T-cell (primary cell): ENCODE data around the gene AFF1. TPM values are rescaled to one million over a fixed set of nuclear protein-coding genes. Genes with fewer than 3 reads are reported as not detected.

Source experiments
- ATAC-seq, 4 experiments: fragments of 200-7000 bp in 3 of 4; fragments of 150-1000 bp in 1 of 4; cut with Tn5 transposase; replicated peaks in 1 of 4; 1 replicate in 3 of 4; 2 replicates in 1 of 4; pipeline ENCODE4 v1.10.0; 2021; ENCODE audit warnings: moderate library complexity in 3 of 4, mild to moderate bottlenecking in 2 of 4, moderate number of reproducible peaks in 1 of 4
- CTCF ChIA-PET, 2 donors: fragments of 300-600 bp; sonication (Branson Sonifier 250); formaldehyde crosslinking; loops; one replicate each; lab custom pipeline; 2022; ENCODE audit warnings: antibody characterized with exemption in 2 of 2; lab: Charles Lee
- POLR2A ChIA-PET, 2 donors: fragments of 300-600 bp; sonication (Branson Sonifier 250); formaldehyde crosslinking; loops; one replicate each; lab custom pipeline; 2022; ENCODE audit warnings: antibody characterized with exemption in 2 of 2; lab: Charles Lee
- DNase-seq, 35 experiments: peaks; one replicate each; pipeline versions ENCODE4 v3.0.0 to v3.0.0-alpha.2; 2013 to 2023
- H3K27ac ChIP-seq: one replicate; pipeline ENCODE4 v1.5.1; 2013; ENCODE audit warnings: low read length
- H3K27me3 ChIP-seq, 2 experiments: replicated peaks in 1 of 2; 1 replicate in 1 of 2; 2 replicates in 1 of 2; pipeline versions ENCODE4 v1.6.1 to v1.7.0; 2013; ENCODE audit warnings: low read length in 1 of 2, mixed read lengths in 1 of 2; ENCODE audit not compliant: control insufficient read depth in 2 of 2, insufficient read depth in 2 of 2; ENCODE audit errors: extremely low read depth in 1 of 2
- H3K36me3 ChIP-seq, 2 donors: 1 replicate in 1 of 2; 2 replicates in 1 of 2; pipeline versions ENCODE4 v1.6.1 to v1.7.0; 2013; ENCODE audit warnings: low read length in 1 of 2; ENCODE audit not compliant: control insufficient read depth in 2 of 2, insufficient read depth in 1 of 2; ENCODE audit errors: extremely low read depth in 1 of 2
- H3K4me1 ChIP-seq, 2 experiments: 1 replicate in 1 of 2; 2 replicates in 1 of 2; pipeline versions ENCODE4 v1.6.1 to v1.7.0; 2013; ENCODE audit warnings: low read length in 2 of 2, mixed read lengths in 1 of 2; ENCODE audit not compliant: insufficient read depth in 2 of 2, control insufficient read depth in 1 of 2; ENCODE audit errors: extremely low read depth in 1 of 2
- H3K4me3 ChIP-seq, 2 donors: 1 replicate in 1 of 2; 2 replicates in 1 of 2; pipeline versions ENCODE4 v1.5.1 to v1.7.0; 2013; ENCODE audit warnings: mild to moderate bottlenecking in 2 of 2, low read length in 1 of 2, moderate library complexity in 1 of 2; ENCODE audit not compliant: control insufficient read depth in 1 of 2; ENCODE audit errors: extremely low read depth in 1 of 2
- H3K9me3 ChIP-seq: 2 replicates; pipeline ENCODE4 v1.7.0; 2013
- H3K27ac Mint-ChIP-seq, 2 donors: one replicate each; pipeline ENCODE4 v1.8.0; 2020 to 2021; ENCODE audit warnings: mild to moderate bottlenecking in 2 of 2, mixed read lengths in 2 of 2
- H3K27me3 Mint-ChIP-seq, 2 donors: one replicate each; pipeline ENCODE4 v1.8.0; 2021 to 2022; ENCODE audit warnings: mixed read lengths in 2 of 2
- H3K36me3 Mint-ChIP-seq: one replicate; pipeline ENCODE4 v1.8.0; 2021; ENCODE audit warnings: mixed read lengths
- H3K4me1 Mint-ChIP-seq, 3 donors: one replicate each; pipeline ENCODE4 v1.8.0; 2020 to 2022; ENCODE audit warnings: mixed read lengths in 3 of 3, mild to moderate bottlenecking in 1 of 3
- H3K4me3 Mint-ChIP-seq, 3 donors: one replicate each; pipeline ENCODE4 v1.8.0; 2020 to 2022; ENCODE audit warnings: mild to moderate bottlenecking in 3 of 3, mixed read lengths in 3 of 3, moderate library complexity in 3 of 3
- H3K9me3 Mint-ChIP-seq, 3 donors: one replicate each; pipeline ENCODE4 v1.8.0; 2020 to 2022; ENCODE audit warnings: mixed read lengths in 3 of 3
- WGBS: methylation state at CpG from one replicate; pipeline ENCODE4 v1.1.5; 2013; ENCODE audit warnings: missing lambda C conversion rate; ENCODE audit not compliant: insufficient coverage; 5-methylcytosine and 5-hydroxymethylcytosine counted together
- total RNA-seq, 35 experiments: library from RNA in 6 of 35; stranded (reverse) in 6 of 35; fragments of 120-200 nt in 1 of 35; gene quantifications; one replicate each; pipeline versions ENCODE4 v1.2.1 to v1.2.4 and lab custom pipeline; 2013 to 2026

The AFF1 gene
- total RNA-seq, 5 donors from 2014 or later (not counting 1 experiment from before 2014, with no cell fraction given): 65.3 to 112 (median 93.4) TPM

DNA sequence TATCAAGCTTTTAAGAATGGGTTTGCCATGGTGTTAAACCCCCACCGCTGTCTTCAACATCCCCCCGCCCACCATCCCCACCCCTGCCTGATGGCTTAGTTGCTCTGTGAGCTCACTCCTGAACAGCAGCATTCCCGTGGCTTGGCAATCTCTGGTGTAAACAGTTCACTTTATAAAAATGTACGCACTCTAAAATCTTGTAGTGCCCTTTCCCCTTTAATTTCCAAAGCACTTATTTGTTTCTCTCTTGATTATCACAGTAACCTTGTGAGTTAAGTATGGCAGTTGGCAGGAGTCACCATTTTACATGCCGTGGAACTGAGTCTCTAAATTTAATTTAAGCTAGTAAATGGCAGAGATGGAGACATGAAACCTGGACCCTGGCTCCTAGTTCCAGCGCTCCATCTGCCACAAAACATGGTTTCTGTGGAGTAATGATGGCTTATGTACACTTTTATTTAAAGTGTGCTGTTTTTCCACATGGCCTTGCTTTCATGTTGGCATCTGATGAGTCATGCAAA, 123.1 kb downstream of the AFF1 start:
- peaks cover 0 to 3% (median 0%) of the 10 kb centered on the region in 3 donors for H3K9me3 Mint-ChIP-seq
- Histone ChIP-seq H3K4me1 (peaks cover 5 to 12% of the 10 kb centered on the region in 2 experiments), H3K36me3 (peaks cover 3 to 4% of the 10 kb centered on the region in 2 donors), H3K27me3 (no peaks in the 10 kb centered on the region), H3K27ac (no peak overlapping the region), H3K9me3 (no peaks in the 10 kb centered on the region), H3K4me3 (no peak overlapping the region)
- ChIA-PET POLR2A (interaction anchor here in 1 of 2 donors (0.6 kb wide), 1 partner anchor 53 kb away, joined by 6 read pairs; no protein-coding TSS in a partner anchor), CTCF (interaction anchor here in 1 of 2 donors (1.1 to 1.3 kb wide), 2 partner anchors 26 to 136 kb away, joined by 3 to 4 read pairs; no protein-coding TSS in a partner anchor)
- peaks cover 75 to 77% (median 75%) of the 10 kb centered on the region in 3 donors for H3K4me1 Mint-ChIP-seq
- H3K4me3 Mint-ChIP-seq: no peak overlapping the region
- ATAC-seq: no peak
- peak overlapping the region; percentile 12 to 77 for H3K27ac Mint-ChIP-seq
- no peak for DNase-seq
- WGBS: 89% methylated on average over 1 of the region's 6 CpGs
- no peaks in the 10 kb centered on the region for H3K27me3 Mint-ChIP-seq
- H3K36me3 Mint-ChIP-seq: peaks cover 36% of the 10 kb centered on the region

DNA sequence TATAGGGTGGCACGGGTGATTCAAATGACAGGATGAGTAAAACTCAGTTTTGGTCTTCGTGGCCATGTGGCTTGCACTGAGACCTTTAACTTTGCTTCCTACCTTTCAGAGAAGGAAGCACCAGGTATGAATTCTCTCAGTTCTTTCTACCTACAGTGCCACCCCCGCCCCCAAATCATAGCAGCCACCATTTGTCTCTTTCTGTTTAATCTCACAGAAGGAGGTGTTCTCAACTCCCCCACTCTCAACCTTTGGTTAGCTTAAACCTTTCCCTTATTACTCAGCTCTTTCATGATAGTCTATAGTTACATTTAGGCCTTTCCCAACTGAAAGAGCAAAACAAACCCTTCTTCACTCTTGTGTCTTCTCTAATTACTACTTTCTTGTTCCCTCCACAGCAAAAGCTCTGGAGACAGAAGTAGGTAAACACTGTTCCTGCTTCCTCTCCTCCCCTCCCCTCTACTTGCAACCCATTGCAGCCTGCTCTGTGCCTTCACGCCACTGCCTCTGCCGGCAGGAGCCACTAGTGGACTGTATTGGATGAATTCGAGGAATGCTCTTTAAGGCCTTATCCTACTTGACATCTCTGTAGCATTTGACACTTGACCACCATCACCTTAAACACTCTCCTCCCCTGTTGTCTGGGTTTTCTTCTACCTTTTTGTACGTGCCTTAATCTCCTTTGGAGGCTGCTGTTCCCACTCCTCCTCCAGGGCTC, 123.7 kb downstream of the AFF1 start:
- Mint-ChIP-seq H3K4me1 (peaks cover 68 to 72% (median 71%) of the 10 kb centered on the region in 3 donors), H3K4me3 (peak overlapping the region in 1 of 3 donors; percentile 1), H3K27ac (peak overlapping the region; percentile 14 to 77), H3K27me3 (no peaks in the 10 kb centered on the region), H3K36me3 (peaks cover 32% of the 10 kb centered on the region), H3K9me3 (peaks cover 0 to 3% (median 0%) of the 10 kb centered on the region in 3 donors)
- ATAC-seq (peak in 3 of 4 experiments; percentile 63 to 79 (median 78)), DNase-seq (peak in 1 of 35 experiments; percentile 10)
- H3K4me1 ChIP-seq: peaks cover 5 to 12% of the 10 kb centered on the region in 2 experiments
- H3K36me3 ChIP-seq: peaks cover 3 to 4% of the 10 kb centered on the region in 2 donors
- no peak overlapping the region for H3K4me3 ChIP-seq
- H3K27me3 ChIP-seq: no peaks in the 10 kb centered on the region
- POLR2A ChIA-PET: interaction anchor here in 1 of 2 donors (0.6 kb wide), 1 partner anchor 54 kb away, joined by 6 read pairs; no protein-coding TSS in a partner anchor
- no peaks in the 10 kb centered on the region for H3K9me3 ChIP-seq
- CTCF ChIA-PET: interaction anchor here in 1 of 2 donors (1.3 kb wide), 1 partner anchor 27 kb away, joined by 3 read pairs; no protein-coding TSS in a partner anchor
- 52% methylated on average over 4 of the region's 7 CpGs for WGBS
- H3K27ac ChIP-seq: no peak overlapping the region

DNA sequence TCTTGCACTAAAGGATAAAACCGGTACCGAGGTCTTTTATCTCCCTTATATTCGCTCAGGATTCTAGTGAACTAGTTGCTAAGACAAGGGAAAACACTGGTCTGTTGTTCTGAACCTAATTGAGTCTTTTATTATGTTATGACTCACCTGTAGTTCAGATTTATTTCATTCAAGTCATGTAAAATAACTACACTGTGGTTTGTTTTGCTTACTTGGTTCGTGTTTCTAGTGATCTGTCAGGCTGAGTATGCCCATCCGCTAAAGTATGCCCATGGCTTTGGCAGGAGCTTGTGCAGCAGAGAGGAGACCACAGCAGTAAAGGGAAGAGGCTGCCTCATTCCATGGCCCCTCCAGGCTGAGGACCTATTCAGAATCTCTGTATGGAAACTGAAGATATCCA, 126.1 kb downstream of the AFF1 start:
- no peaks in the 10 kb centered on the region for H3K27me3 ChIP-seq
- Mint-ChIP-seq H3K27me3 (no peaks in the 10 kb centered on the region), H3K9me3 (peaks cover 0 to 3% (median 0%) of the 10 kb centered on the region in 3 donors), H3K4me3 (no peak overlapping the region), H3K36me3 (peaks cover 39% of the 10 kb centered on the region), H3K27ac (peak overlapping the region; percentile 22 to 53), H3K4me1 (peaks cover 58 to 70% (median 69%) of the 10 kb centered on the region in 3 donors)
- H3K27ac ChIP-seq: no peak overlapping the region
- ChIA-PET POLR2A (no interaction called here), CTCF (no interaction called here)
- H3K36me3 ChIP-seq: peaks cover 0 to 3% of the 10 kb centered on the region in 2 donors
- peak in 1 of 35 experiments; percentile 13 for DNase-seq
- H3K4me1 ChIP-seq: peaks cover 5 to 12% of the 10 kb centered on the region in 2 experiments
- WGBS: 27% methylated on average over 2 of the region's 5 CpGs
- no peak overlapping the region for H3K4me3 ChIP-seq
- no peaks in the 10 kb centered on the region for H3K9me3 ChIP-seq
- peak in 2 of 4 experiments; percentile 23 to 29 for ATAC-seq

DNA sequence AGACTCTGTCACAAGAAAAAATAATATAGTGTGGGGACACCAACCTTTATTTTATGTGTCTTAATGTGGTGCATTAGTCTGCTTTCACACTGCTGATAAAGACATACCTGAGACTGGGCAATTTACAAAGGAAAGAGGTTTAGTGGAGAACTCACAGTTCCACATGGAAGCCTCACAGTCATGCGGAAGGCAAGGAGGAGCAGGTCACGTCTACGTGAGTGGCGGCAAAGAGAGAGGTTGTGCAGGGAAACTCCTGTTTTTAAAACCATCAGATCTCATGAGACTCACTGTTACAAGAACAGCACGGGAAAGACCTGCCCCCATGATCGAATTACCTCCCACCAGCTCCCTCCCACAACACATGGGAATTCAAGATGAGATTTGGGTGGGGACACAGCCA, 130.2 kb downstream of the AFF1 start:
- CTCF ChIA-PET: no interaction called here
- H3K4me1 Mint-ChIP-seq: peaks cover 20 to 53% (median 52%) of the 10 kb centered on the region in 3 donors
- no peak overlapping the region for H3K27ac Mint-ChIP-seq

DNA sequence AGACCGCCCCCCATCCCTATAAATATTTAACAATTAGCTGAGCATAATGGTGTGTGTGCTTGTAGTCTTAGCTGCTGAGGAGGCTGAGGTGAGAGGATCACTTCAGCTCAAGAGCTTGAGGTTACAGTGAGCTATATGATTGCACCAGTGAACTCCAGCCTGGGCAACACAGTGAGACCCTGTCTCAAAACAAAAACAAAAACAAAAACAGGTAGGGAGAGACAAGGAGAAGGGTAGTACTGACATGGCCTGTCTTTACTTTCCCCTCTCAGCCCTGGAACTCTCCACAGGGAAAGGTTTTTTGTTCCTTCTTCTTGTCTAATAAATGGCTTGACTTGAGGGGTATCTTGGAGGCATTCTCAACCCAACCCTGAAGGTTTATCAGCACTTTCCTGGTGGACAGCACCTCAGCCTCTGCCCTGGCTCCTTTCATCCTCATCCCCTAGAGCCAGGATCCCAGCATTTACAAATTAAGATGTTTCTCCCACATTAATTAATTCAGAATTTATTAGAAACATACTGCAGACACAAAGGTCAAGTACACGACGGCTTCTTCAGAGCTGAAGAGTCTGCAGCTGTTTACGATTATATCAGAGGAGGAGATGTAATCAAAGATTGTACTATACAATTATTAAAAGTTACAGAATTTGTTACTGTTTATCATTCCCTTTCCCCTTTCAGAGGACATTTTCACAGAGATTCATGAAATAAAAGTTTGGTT, 131.8 kb downstream of the AFF1 start:
- ChIA-PET POLR2A (no interaction called here), CTCF (no interaction called here)
- Histone ChIP-seq H3K4me1 (no peaks in the 10 kb centered on the region), H3K36me3 (peaks cover 0 to 3% of the 10 kb centered on the region in 2 donors), H3K27ac (no peak overlapping the region), H3K4me3 (no peak overlapping the region), H3K9me3 (no peaks in the 10 kb centered on the region), H3K27me3 (no peaks in the 10 kb centered on the region)
- H3K4me1 Mint-ChIP-seq: peaks cover 20 to 49% (median 47%) of the 10 kb centered on the region in 3 donors
- peak overlapping the region in 1 of 2 donors; percentile 36 for H3K27ac Mint-ChIP-seq
- no peak overlapping the region for H3K4me3 Mint-ChIP-seq
- H3K36me3 Mint-ChIP-seq: peaks cover 28% of the 10 kb centered on the region
- WGBS: no CpG with 5 or more reads among the region's 4 CpGs
- DNase-seq: no peak
- ATAC-seq: no peak
- no peaks in the 10 kb centered on the region for H3K9me3 Mint-ChIP-seq
- no peaks in the 10 kb centered on the region for H3K27me3 Mint-ChIP-seq

More for the DNA sequence above, 130.2 kb downstream of the AFF1 start:
- WGBS: no CpG with 5 or more reads among the region's 6 CpGs
- Mint-ChIP-seq H3K36me3 (peaks cover 32% of the 10 kb centered on the region), H3K9me3 (no peaks in the 10 kb centered on the region), H3K27me3 (no peaks in the 10 kb centered on the region), H3K4me3 (no peak overlapping the region)
- ATAC-seq (no peak), DNase-seq (no peak)
- Histone ChIP-seq H3K4me1 (peaks cover 5 to 7% of the 10 kb centered on the region in 2 experiments), H3K4me3 (no peak overlapping the region), H3K9me3 (no peaks in the 10 kb centered on the region), H3K36me3 (peaks cover 0 to 3% of the 10 kb centered on the region in 2 donors), H3K27me3 (no peaks in the 10 kb centered on the region), H3K27ac (no peak overlapping the region)
- POLR2A ChIA-PET: no interaction called here
